Stimulated activated naive CD4-positive, alpha-beta T cell (primary cell): ENCODE data around the gene RIF1.

ENCODE experiments used
- DNase-seq, 6 experiments: peaks; one replicate each; lab custom pipeline; 2025; lab: John Stamatoyannopoulos, UW

The RIF1 gene

GRCh38 chr2:151518802-151519201, 109.1 kb downstream of the RIF1 start:
- DNase-seq: no peak

- no peak for DNase-seq
Measured at GRCh38 chr2:151520976-151521375, 111.3 kb downstream of the RIF1 start.

GRCh38 chr2:151522556-151522955, 112.9 kb downstream of the RIF1 start:
- DNase-seq: no peak

- no peak for DNase-seq
Measured at GRCh38 chr2:151523850-151524249, 114.1 kb downstream of the RIF1 start.

- no peak for DNase-seq
Measured at GRCh38 chr2:151525821-151526373, 116.2 kb downstream of the RIF1 start.

GRCh38 chr2:151526572-151527090, 116.9 kb downstream of the RIF1 start:
- DNase-seq: no peak
